Measurements from ENCODE around the gene CD37.

The CD37 gene

DNA sequence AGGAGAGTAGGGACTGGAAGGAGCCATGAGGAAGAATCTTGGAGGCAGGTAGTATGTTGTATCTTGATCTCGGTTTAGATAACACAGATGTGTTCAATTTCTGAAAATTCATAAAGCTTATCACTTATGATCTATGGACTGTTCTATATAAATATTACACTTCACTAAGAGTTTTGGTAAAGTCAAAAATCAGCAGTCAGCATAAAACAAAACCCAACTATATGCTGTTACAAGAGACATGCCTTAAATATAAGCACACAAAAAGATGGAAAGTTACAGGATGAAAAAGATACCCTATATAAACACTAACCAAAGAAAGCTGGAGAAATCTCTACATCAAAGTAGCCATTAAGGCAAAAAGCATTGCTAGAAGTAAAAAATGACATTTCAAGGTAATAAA, 48.4 kb downstream of the CD37 start:
- no peak overlapping the region for H3K4me3 ChIP-seq (replicated peaks; ENCODE audit: low read depth, low read length)
- DNase-seq (ENCODE audit: extremely low read depth, low read depth): no peak
- TF ChIP-seq, protein P1, sequence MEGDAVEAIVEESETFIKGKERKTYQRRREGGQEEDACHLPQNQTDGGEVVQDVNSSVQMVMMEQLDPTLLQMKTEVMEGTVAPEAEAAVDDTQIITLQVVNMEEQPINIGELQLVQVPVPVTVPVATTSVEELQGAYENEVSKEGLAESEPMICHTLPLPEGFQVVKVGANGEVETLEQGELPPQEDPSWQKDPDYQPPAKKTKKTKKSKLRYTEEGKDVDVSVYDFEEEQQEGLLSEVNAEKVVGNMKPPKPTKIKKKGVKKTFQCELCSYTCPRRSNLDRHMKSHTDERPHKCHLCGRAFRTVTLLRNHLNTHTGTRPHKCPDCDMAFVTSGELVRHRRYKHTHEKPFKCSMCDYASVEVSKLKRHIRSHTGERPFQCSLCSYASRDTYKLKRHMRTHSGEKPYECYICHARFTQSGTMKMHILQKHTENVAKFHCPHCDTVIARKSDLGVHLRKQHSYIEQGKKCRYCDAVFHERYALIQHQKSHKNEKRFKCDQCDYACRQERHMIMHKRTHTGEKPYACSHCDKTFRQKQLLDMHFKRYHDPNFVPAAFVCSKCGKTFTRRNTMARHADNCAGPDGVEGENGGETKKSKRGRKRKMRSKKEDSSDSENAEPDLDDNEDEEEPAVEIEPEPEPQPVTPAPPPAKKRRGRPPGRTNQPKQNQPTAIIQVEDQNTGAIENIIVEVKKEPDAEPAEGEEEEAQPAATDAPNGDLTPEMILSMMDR (IDR thresholded peaks at IDR 0.05; ENCODE audit: low read depth, low read length, missing control alignments): no peak

DNA sequence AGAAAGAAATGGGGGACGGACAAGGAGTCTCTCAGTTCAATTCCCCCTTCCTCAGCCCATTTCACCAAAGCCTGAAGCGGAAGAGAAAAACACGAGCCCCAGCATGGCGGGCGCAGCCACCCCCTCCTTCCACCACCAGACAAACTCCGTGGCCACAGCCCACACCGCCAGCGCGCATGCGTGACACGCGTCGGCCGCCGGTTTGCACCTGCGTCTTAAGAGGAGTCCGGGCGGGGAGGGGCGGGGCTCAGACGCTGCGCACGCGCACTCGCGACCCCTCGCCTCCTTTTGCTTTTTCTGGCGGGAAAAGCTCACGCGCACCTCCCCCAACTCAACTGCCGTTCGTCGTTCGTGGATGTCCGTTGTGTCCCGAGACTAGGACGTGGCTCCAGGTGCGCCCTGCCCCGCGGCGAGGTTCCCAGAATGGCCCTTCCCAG, 52.7 kb downstream of the CD37 start, which contains the start of gene KASH5:
TSS of gene KASH5 (plus strand) at position 314 of the 437 bp plus-strand sequence. CDS start 2,635 bp downstream, outside the sequence.
- DNase-seq (ENCODE audit: extremely low read depth, low read depth): no peak
- H3K4me3 ChIP-seq (replicated peaks; ENCODE audit: low read depth, low read length): no peak within 1 kb of the TSS

DNA sequence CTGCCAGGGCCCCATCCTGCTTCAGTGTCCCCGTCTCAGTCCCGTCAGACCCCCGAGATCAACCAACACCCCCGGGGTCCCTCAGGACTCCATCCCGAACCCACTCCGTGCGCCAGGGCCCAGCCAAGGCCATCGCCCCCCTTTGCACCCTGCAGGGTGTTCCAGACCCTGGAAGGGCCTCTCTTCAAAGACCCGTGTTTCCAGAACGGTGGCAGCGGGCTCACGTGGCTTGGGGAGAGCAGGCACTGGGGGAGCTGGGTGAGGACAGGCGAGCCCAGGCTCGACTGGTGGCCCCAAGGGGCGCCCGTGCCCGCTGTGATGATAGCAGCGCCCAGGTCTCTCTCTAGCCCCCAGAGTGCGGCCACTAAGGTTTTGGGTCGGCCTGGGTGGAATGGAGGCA, 54.2 kb downstream of the CD37 start:
- H3K4me3 ChIP-seq (replicated peaks; ENCODE audit: low read depth, low read length): no peak overlapping the region
- DNase-seq (ENCODE audit: extremely low read depth, low read depth): no peak
- TF ChIP-seq, protein P1 (IDR thresholded peaks at IDR 0.05; ENCODE audit: low read depth, low read length, missing control alignments): no peak

More for the DNA sequence above, 52.7 kb downstream of the CD37 start, which contains the start of gene KASH5:
- TF ChIP-seq, protein P1 (IDR thresholded peaks at IDR 0.05; ENCODE audit: low read depth, low read length, missing control alignments): no peak

All from HFF-Myc (cell line).